GM10266 (cell line): Measurements from ENCODE around the gene IGFBP6.
"Not testable (repeated sequence)": the region's sequence is repeated elsewhere in the genome, so short reads cannot be mapped to it uniquely, and the experiment has no call there.

Experiments
- DNase-seq: peaks from one replicate; pipeline ENCODE4 v3.0.0; 2012; ENCODE audit errors: extremely low spot score
- TF ChIP-seq, protein P1 (sequence below): IDR thresholded peaks from 2 replicates; pipeline ENCODE4 v1.5.1; 2012; ENCODE audit warnings: mild to moderate bottlenecking, low read depth; ENCODE audit not compliant: control insufficient read depth, insufficient read depth; ENCODE audit errors: missing control alignments

The IGFBP6 gene

DNA sequence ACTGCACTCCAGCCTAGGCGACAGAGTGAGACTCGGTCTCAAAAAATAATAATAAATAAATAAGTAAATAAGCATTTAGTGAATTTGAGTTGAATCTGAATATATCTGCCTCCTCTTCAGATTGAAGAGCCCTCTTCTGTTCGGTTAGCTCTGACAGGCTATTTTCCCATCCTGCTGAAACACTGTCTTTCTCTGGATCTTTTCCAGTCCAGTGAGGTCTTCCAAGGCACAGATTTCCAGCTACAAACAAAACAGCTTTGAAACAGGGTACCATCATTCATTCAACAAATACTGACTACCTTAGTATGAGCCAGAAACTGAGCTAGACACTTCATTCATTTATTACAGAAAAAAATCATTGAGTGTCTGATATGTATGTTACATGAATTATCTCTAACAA lies 11.1 kb upstream of the IGFBP6 start:
- TF ChIP-seq, protein P1, sequence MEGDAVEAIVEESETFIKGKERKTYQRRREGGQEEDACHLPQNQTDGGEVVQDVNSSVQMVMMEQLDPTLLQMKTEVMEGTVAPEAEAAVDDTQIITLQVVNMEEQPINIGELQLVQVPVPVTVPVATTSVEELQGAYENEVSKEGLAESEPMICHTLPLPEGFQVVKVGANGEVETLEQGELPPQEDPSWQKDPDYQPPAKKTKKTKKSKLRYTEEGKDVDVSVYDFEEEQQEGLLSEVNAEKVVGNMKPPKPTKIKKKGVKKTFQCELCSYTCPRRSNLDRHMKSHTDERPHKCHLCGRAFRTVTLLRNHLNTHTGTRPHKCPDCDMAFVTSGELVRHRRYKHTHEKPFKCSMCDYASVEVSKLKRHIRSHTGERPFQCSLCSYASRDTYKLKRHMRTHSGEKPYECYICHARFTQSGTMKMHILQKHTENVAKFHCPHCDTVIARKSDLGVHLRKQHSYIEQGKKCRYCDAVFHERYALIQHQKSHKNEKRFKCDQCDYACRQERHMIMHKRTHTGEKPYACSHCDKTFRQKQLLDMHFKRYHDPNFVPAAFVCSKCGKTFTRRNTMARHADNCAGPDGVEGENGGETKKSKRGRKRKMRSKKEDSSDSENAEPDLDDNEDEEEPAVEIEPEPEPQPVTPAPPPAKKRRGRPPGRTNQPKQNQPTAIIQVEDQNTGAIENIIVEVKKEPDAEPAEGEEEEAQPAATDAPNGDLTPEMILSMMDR: no peak
- no peak for DNase-seq

DNA sequence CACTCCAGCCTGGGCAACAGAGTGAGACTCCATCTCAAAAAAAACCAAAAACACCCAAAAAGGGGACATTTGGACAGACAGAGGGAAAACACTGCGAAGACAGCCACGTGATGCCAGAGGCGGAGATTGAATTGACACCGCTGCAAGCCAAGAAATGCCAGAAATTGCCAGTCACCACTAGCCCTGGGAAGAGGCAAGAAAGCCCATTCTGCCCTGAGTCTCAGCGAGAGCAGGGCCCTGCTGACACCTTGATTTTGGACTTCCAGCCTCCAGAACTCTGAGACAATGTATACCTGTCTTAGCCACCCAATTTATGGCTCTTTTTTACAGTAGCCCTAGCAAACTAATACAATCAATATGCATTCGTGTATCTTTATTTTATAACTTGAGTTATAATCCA lies 7.4 kb upstream of the IGFBP6 start:
- no peak for DNase-seq
- TF ChIP-seq, protein P1: no peak

DNA sequence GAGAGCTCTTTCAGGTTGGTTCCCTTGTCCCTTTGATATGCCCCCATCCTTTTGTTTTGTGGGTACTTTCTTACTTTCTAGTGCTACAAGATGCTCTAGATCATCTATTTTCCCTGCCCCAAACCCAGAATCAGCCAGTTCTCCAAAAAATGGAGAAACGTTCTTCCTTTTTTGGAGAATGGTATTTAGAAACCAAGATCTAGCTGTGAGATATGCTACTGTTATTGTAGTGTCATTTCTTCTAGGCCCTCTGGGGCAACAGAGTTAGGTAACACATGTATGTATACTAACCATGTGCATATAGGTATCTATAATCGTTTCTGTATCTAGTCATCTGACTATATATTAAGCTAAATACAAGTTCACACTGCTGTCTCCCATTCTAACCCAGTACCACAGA lies 6.9 kb upstream of the IGFBP6 start:
- TF ChIP-seq, protein P1: no peak
- no peak for DNase-seq

DNA sequence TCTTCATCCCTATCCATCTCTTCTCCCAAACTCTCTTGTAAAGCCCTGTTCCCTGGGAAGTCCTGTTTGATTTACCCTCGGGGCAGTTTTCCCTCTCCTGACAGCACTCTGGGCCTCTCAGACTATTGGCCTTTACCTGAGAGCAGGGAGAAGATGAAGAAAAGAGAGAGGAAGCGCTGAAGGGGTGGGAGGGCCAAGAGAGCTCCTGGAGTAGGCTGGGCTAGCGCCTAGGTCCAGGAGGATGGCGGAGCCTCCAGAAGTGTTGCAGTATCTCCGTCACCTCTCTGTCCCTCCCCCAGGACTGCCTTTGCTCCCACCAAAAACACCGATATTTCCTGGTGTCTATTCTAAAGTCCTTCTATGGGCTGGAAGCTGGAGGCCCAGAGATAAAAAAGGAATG lies 5.7 kb upstream of the IGFBP6 start:
- no peak for DNase-seq
- TF ChIP-seq, protein P1: no peak

DNA sequence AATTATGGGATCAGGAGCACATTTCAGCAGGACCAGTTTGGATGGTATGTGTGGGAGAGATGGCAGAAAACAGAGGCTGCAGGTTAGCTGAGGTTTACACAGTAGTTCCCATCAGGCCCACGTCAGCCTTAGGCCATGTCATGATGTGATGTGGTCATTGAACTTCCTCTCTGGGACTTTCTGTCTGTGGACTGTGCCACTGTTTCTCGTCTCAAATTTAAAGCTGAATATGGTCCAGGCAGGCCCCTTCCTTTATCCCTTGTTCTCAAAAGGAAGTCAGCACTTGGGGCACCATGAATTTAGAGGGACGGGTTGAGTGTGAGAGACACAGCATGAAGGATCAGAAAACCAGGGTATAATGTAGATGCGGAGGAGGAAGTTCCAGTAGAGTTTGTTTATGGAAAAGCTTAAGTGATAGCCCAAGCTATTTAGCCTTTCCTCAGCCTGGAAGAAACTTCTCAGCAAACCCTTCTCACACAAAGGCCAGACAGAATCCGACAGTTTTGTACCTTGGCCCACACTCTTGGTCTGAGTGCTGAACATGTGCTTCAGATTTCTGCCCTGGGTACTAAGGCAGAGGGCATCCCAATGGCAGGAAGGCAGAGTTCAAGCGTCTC lies 3.6 kb upstream of the IGFBP6 start:
- TF ChIP-seq, protein P1: no peak
- no peak for DNase-seq

DNA sequence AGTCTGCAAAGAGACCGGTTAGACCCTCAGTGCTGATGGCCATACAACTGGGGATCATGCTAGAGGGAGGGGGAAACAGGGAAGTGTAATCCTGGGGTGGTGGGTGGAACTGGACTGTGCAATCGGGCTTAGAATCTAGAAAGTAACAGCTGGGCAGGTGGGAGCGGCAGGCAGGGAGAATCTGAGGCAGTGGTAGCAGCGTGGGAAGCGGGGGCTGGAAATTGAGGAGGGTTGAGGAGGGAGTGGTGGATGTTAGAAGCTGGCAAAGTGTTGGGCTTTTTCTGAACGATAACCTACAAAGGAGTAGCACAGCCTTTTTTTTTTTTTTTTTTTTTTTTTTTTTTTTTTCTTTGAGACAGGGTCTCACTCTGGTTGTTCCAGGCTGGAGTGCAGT lies 3.1 kb upstream of the IGFBP6 start:
- no peak for DNase-seq

DNA sequence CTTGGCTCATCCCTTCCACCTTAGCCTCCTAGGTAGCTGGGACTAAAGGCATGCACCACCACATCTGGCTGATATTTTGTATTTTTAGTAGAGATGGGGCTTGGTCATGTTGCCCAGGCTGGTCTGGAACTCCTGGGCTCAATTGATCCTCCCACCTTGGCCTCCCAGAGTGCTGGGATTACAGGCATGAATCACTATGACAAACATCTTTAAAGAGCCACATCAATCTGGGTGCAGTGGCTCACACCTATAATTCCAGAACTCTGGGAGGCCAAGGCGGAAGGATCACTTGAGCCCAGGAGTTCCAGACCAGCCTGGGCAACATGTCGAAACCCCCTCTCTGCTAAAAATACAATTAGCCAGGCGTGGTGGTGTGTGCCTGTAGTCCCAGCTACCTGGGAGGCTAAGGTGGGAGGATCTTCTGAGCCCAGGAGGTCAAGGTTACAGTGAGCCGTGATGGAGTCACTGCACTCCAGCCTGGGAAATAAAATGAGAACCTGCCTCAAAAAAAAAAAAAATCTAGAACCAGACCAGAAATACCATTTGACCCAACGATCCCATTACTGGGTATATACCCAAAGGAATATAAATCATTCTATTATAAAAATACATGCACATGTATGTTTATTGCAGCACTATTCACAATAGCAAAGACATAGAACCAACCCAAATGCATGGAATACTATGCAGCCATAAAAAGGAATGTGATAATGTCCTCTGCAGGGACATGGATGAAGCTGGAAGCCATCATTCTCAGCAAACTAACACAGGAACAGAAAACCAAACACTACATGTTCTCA lies 2.5 kb upstream of the IGFBP6 start:
- not testable (repeated sequence) for DNase-seq

More for the DNA sequence above, 3.1 kb upstream of the IGFBP6 start:
- TF ChIP-seq, protein P1: no peak

DNA sequence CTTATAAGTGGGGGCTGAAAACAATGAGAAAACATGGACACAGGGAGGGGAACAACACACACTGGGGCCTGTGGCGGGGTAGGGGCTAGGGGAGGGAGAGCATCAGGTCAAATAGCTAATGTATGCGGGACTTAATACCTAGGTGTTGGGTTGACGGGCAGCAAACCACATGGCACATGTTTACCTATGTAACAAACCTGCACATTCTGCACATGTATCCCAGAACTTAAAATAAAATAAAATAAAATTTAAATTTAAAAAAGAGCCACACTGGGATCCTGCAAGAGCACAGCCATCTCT lies 1.9 kb upstream of the IGFBP6 start:
- not testable (repeated sequence) for DNase-seq
